H1 (cell line): Measurements from ENCODE around the gene TMEM35A. TPM values are rescaled to one million over a fixed set of nuclear protein-coding genes. Genes with fewer than 3 reads are reported as not detected.

Experiments
- CTCF ChIA-PET: fragments of 300-600 bp; sonication (Branson Sonifier 250); formaldehyde crosslinking; loops from one replicate; lab custom pipeline; 2021; ENCODE audit not compliant: partially characterized antibody; lab: Charles Lee
- POLR2A ChIA-PET: fragments of 300-600 bp; sonication (Branson Sonifier 250); formaldehyde crosslinking; loops from one replicate; lab custom pipeline; 2021; ENCODE audit warnings: inconsistent platforms; ENCODE audit not compliant: partially characterized antibody; lab: Charles Lee
- DNase-seq, 2 experiments: peaks; one replicate each; pipeline versions ENCODE4 v3.0.0 to v3.0.0-alpha.2; 2010 to 2022; ENCODE audit warnings: low spot score in 2 of 2, low read depth in 1 of 2, mixed read lengths in 1 of 2
- FAIRE-seq: peaks from 2 replicates; lab custom pipeline; 2011; peaks lifted over from hg19 to GRCh38; lab: Jason Lieb, UNC
- H2AFZ ChIP-seq: 2 replicates; pipeline ENCODE4 v1.8.1; 2012; ENCODE audit warnings: low read length, inconsistent platforms
- H2AK5ac ChIP-seq: 2 replicates; pipeline ENCODE4 v1.6.1; 2013; ENCODE audit warnings: low read depth, low read length
- H2BK120ac ChIP-seq: replicated peaks from 2 replicates; pipeline ENCODE3; 2013; ENCODE audit warnings: low read depth, low read length, inconsistent platforms
- H2BK12ac ChIP-seq: 2 replicates; pipeline ENCODE4 v1.6.1; 2013; ENCODE audit warnings: low read depth, low read length
- H2BK15ac ChIP-seq: 2 replicates; pipeline ENCODE4 v1.6.1; 2013; ENCODE audit warnings: low read length
- H2BK20ac ChIP-seq: 2 replicates; pipeline ENCODE4 v1.6.1; 2013; ENCODE audit warnings: low read length
- H2BK5ac ChIP-seq: 2 replicates; pipeline ENCODE4 v1.6.1; 2013; ENCODE audit warnings: low read depth, low read length
- H3K14ac ChIP-seq: 2 replicates; pipeline ENCODE4 v1.6.1; 2013; ENCODE audit warnings: inconsistent platforms; ENCODE audit not compliant: insufficient read length
- H3K18ac ChIP-seq: 2 replicates; pipeline ENCODE4 v1.6.1; 2013; ENCODE audit warnings: low read length; ENCODE audit errors: extremely low read depth
- H3K23ac ChIP-seq: 2 replicates; pipeline ENCODE4 v1.6.1; 2013; ENCODE audit warnings: inconsistent platforms; ENCODE audit not compliant: insufficient read length
- H3K23me2 ChIP-seq: 2 replicates; pipeline ENCODE4 v1.6.1; 2013; ENCODE audit warnings: low read depth, low read length
- H3K27ac ChIP-seq: 2 replicates; pipeline ENCODE4 v1.6.1; 2011; ENCODE audit warnings: low read depth, low read length, inconsistent platforms
- H3K27me3 ChIP-seq, 4 experiments: replicated peaks in 1 of 4; 1 replicate in 1 of 4; 2 replicates in 3 of 4; pipeline versions ENCODE4 v1.6.1 to v1.8.1; 2011 to 2013; ENCODE audit warnings: low read length in 3 of 4, mild to moderate bottlenecking in 3 of 4, inconsistent platforms in 2 of 4, mixed read lengths in 2 of 4, moderate library complexity in 1 of 4; ENCODE audit not compliant: control insufficient read depth in 3 of 4, insufficient read depth in 3 of 4; ENCODE audit errors: extremely low read depth in 1 of 4
- H3K36me3 ChIP-seq, 4 experiments: 2 replicates each; pipeline versions ENCODE4 v1.6.1 to v1.8.1; 2011 to 2013; ENCODE audit warnings: mild to moderate bottlenecking in 4 of 4, low read length in 3 of 4, moderate library complexity in 2 of 4, control low read depth in 1 of 4, inconsistent platforms in 1 of 4; ENCODE audit not compliant: insufficient read depth in 4 of 4, control insufficient read depth in 2 of 4
- H3K4ac ChIP-seq: replicated peaks from 2 replicates; pipeline ENCODE3; 2013; ENCODE audit warnings: low read length, low read depth, mixed read lengths, inconsistent platforms; ENCODE audit not compliant: insufficient read length
- H3K4me1 ChIP-seq, 4 experiments: replicated peaks in 1 of 4; 1 replicate in 1 of 4; 2 replicates in 3 of 4; pipeline versions ENCODE4 v1.6.1 to v1.8.1; 2011 to 2013; ENCODE audit warnings: low read length in 3 of 4, inconsistent platforms in 2 of 4, mixed read lengths in 1 of 4; ENCODE audit not compliant: insufficient read depth in 4 of 4, control insufficient read depth in 3 of 4
- H3K4me2 ChIP-seq, 2 experiments: 2 replicates each; pipeline versions ENCODE4 v1.6.1 to v1.8.1; 2011 to 2013; ENCODE audit warnings: low read depth in 2 of 2, low read length in 2 of 2, control low read depth in 1 of 2, inconsistent platforms in 1 of 2, mild to moderate bottlenecking in 1 of 2; ENCODE audit not compliant: insufficient read depth in 1 of 2
- H3K4me3 ChIP-seq, 4 experiments: fragments of 200-600, 300-600 bp in 1 of 4; sonication (generic), shearing (Covaris generic), sonication (Bioruptor Twin) in 1 of 4; 2 replicates each; pipeline versions ENCODE4 v1.5.1 to v1.8.1; 2011 to 2016; ENCODE audit warnings: low read length in 4 of 4, low read depth in 3 of 4, control low read depth in 2 of 4, inconsistent platforms in 2 of 4, mild to moderate bottlenecking in 2 of 4, mixed read lengths in 1 of 4, moderate library complexity in 1 of 4; ENCODE audit not compliant: insufficient read depth in 2 of 4; ENCODE audit errors: extremely low read depth in 1 of 4
- H3K56ac ChIP-seq: replicated peaks from 2 replicates; pipeline ENCODE3; 2013; ENCODE audit warnings: low read depth, mild to moderate bottlenecking, mixed read lengths, low read length, inconsistent platforms; ENCODE audit not compliant: insufficient read length
- H3K79me1 ChIP-seq: 2 replicates; pipeline ENCODE4 v1.6.1; 2013; ENCODE audit warnings: low read depth, low read length, control low read depth
- H3K79me2 ChIP-seq, 2 experiments: 2 replicates each; pipeline versions ENCODE4 v1.6.1 to v1.8.1; 2012 to 2013; ENCODE audit warnings: low read length in 2 of 2, mild to moderate bottlenecking in 2 of 2, inconsistent platforms in 1 of 2; ENCODE audit not compliant: insufficient read depth in 2 of 2, control insufficient read depth in 1 of 2
- H3K9ac ChIP-seq, 4 experiments: replicated peaks in 1 of 4; 1 replicate in 1 of 4; 2 replicates in 3 of 4; pipeline versions ENCODE4 v1.6.1 to v1.8.1; 2011 to 2013; ENCODE audit warnings: low read depth in 3 of 4, low read length in 3 of 4, control low read depth in 2 of 4, mild to moderate bottlenecking in 2 of 4, moderate library complexity in 2 of 4, inconsistent platforms in 1 of 4; ENCODE audit errors: extremely low read depth in 1 of 4
- H3K9me3 ChIP-seq, 2 experiments: 2 replicates each; pipeline versions ENCODE4 v1.6.1 to v1.8.1; 2012 to 2013; ENCODE audit warnings: mild to moderate bottlenecking in 2 of 2, moderate library complexity in 2 of 2, control low read depth in 1 of 2, inconsistent platforms in 1 of 2, low read depth in 1 of 2, low read length in 1 of 2, mixed read lengths in 1 of 2; ENCODE audit not compliant: insufficient read depth in 2 of 2
- H4K20me1 ChIP-seq, 2 experiments: replicated peaks in 1 of 2; 2 replicates each; pipeline versions ENCODE3 to v1.8.1; 2011 to 2013; ENCODE audit warnings: inconsistent platforms in 2 of 2, low read length in 2 of 2, mild to moderate bottlenecking in 1 of 2; ENCODE audit not compliant: insufficient read depth in 2 of 2, control insufficient read depth in 1 of 2
- H4K5ac ChIP-seq: 2 replicates; pipeline ENCODE4 v1.6.1; 2013; ENCODE audit warnings: low read length, low read depth, mixed read lengths, inconsistent platforms; ENCODE audit not compliant: insufficient read length
- H4K8ac ChIP-seq: 2 replicates; pipeline ENCODE4 v1.8.0; 2013; ENCODE audit warnings: mild to moderate bottlenecking, moderate library complexity, low read length, inconsistent platforms; ENCODE audit not compliant: insufficient read depth; ENCODE audit errors: extremely low read depth
- H4K91ac ChIP-seq: replicated peaks from 2 replicates; pipeline ENCODE3; 2013; ENCODE audit warnings: low read length, mixed read lengths, inconsistent platforms; ENCODE audit not compliant: insufficient read length
- BACH1 ChIP-seq: IDR thresholded peaks from 2 replicates; pipeline ENCODE4 v1.6.1; 2012; ENCODE audit warnings: low read length, improper control_type of control experiment
- BCL11A ChIP-seq, 2 experiments: IDR thresholded peaks; one replicate each; pipeline ENCODE4 v1.6.1; 2011; ENCODE audit warnings: low read depth in 2 of 2, low read length in 2 of 2, mild to moderate bottlenecking in 2 of 2
- CBX5 ChIP-seq: fragments of 300-800, 300-1000 bp; sonication (generic); IDR thresholded peaks from 2 replicates; pipeline ENCODE4 v1.7.1; 2016; ENCODE audit warnings: antibody characterized with exemption, low read length, low read depth
- JUND ChIP-seq: IDR thresholded peaks from 2 replicates; pipeline ENCODE4 v1.6.1; 2011; ENCODE audit warnings: mild to moderate bottlenecking, improper control_type of control experiment, low read length
- NANOG ChIP-seq: IDR thresholded peaks from 2 replicates; pipeline ENCODE4 v1.6.1; 2011; ENCODE audit warnings: low read length, low read depth, mild to moderate bottlenecking, inconsistent platforms; ENCODE audit not compliant: insufficient read depth, poor library complexity, severe bottlenecking
- POLR2A ChIP-seq, 2 experiments: IDR thresholded peaks; 1 replicate in 1 of 2; 2 replicates in 1 of 2; pipeline ENCODE4 v1.6.1; 2011; ENCODE audit warnings: low read depth in 2 of 2, low read length in 2 of 2, mild to moderate bottlenecking in 2 of 2; ENCODE audit errors: control extremely low read depth in 1 of 2
- RBBP5 ChIP-seq: IDR thresholded peaks from 2 replicates; pipeline ENCODE4 v1.7.1; 2012; ENCODE audit warnings: low read depth, mild to moderate bottlenecking, inconsistent platforms, low read length, moderate library complexity, borderline replicate concordance
- SP1 ChIP-seq: IDR thresholded peaks from 2 replicates; pipeline ENCODE4 v1.6.1; 2011; ENCODE audit warnings: low read depth, low read length
- TAF1 ChIP-seq: IDR thresholded peaks from 2 replicates; pipeline ENCODE4 v1.6.1; 2011; ENCODE audit warnings: mild to moderate bottlenecking, low read depth, low read length
- TEAD4 ChIP-seq: IDR thresholded peaks from 2 replicates; pipeline ENCODE4 v1.6.1; 2012; ENCODE audit warnings: low read depth, low read length, inconsistent platforms, mixed read lengths
- ZNF274 ChIP-seq: IDR thresholded peaks from 2 replicates; pipeline ENCODE4 v1.7.0; 2012; ENCODE audit warnings: low read length, borderline replicate concordance; ENCODE audit errors: extremely low read depth
- WGBS, 2 experiments: shearing (Covaris generic) in 1 of 2; methylation state at CpG; one replicate each; pipeline versions ENCODE4 v1.1.6 to v1.1.7; 2013 to 2015; ENCODE audit warnings: low lambda C conversion rate in 2 of 2, mixed read lengths in 2 of 2, inconsistent platforms in 1 of 2, low coverage in 1 of 2, missing lambda C conversion rate in 1 of 2; ENCODE audit not compliant: insufficient replicate concordance in 2 of 2, insufficient coverage in 1 of 2, insufficient read length in 1 of 2; ENCODE audit errors: extremely low coverage in 1 of 2, missing lambda C conversion rate in 1 of 2; 5-methylcytosine and 5-hydroxymethylcytosine counted together
- polyA plus RNA-seq, 7 experiments: library from polyadenylated mRNA; depleted of rRNA in 3 of 7; stranded (reverse) in 5 of 7; unstranded in 2 of 7; fragments of >200 nt in 5 of 7; fragments of 200-250 nt in 2 of 7; gene quantifications; 1 replicate in 5 of 7; 2 replicates in 1 of 7; 4 replicates in 1 of 7; pipeline versions ENCODE4 v1.2.1 to v1.2.3, GENCODE V29; 2011 to 2013; ENCODE audit warnings: missing spikeins in 2 of 7, mixed read lengths in 2 of 7
- total RNA-seq: library from RNA; stranded (reverse); fragmentation: NEBNext Ultra II Directional; extraction: Animal tissue kit (Norgen Biotek cat#: 25700); gene quantifications from 2 replicates; pipeline ENCODE4 v1.2.1, GENCODE V29; 2021

Gene TMEM35A
- total and polyA plus RNA-seq, 2 of the 8 experiments (the other 6 are each of a cell fraction or from before 2014, with no cell fraction given): 5.5 to 5.8 TPM

DNA sequence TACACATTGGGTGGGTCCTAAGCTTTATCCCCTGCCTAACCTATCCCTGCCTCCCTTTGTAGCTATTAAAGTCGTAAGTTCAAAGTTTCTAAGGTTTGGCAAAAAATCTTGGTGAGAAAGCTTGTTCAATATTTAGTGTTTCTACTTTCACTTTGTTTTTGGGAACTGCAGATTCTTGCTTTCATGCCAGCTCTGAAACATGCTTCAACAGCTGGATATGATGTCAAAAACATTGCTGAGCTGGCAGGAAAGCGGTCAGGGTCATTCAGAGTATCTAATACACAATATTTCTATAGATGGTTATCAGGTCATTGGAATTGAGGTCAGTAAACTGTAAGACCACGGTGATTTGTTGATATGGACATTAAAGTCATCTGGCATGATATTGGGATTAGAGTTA, 39.0 kb downstream of the TMEM35A start:
- Histone ChIP-seq H4K5ac (no peak overlapping the region), H2BK5ac (no peak overlapping the region), H3K23ac (no peak overlapping the region), H3K18ac (no peak overlapping the region), H3K14ac (no peak overlapping the region), H3K4me2 (no peak overlapping the region), H3K4me1 (no peaks in the 10 kb centered on the region), H2BK20ac (no peak overlapping the region), H3K9ac (no peak overlapping the region), H2BK15ac (no peak overlapping the region), H2BK12ac (no peak overlapping the region), H3K79me2 (no peaks in the 10 kb centered on the region), H4K91ac (no peak overlapping the region), H3K27me3 (no peaks in the 10 kb centered on the region), H3K56ac (no peak overlapping the region), H3K23me2 (no peaks in the 10 kb centered on the region), H3K4me3 (no peak overlapping the region), H4K20me1 (no peaks in the 10 kb centered on the region), H2BK120ac (no peak overlapping the region), H3K4ac (no peak overlapping the region), H3K9me3 (no peaks in the 10 kb centered on the region), H4K8ac (no peak overlapping the region), H2AK5ac (no peak overlapping the region), H2AFZ (no peak overlapping the region), H3K27ac (no peak overlapping the region), H3K36me3 (peaks cover 0 to 26% (median 1%) of the 10 kb centered on the region in 4 experiments; a peak in 3 of 8 replicates), H3K79me1 (no peaks in the 10 kb centered on the region)
- CTCF ChIA-PET: no interaction called here
- 90% methylated on average over 3 of the region's 3 CpGs; no CpG with 5 or more reads in 1 of the 2 experiments for WGBS, 2 experiments
- DNase-seq (no peak), FAIRE-seq (no peak)
- POLR2A ChIA-PET: no interaction called here
- TF ChIP-seq BACH1 (no peak), TAF1 (no peak), TEAD4 (no peak), SP1 (no peak), BCL11A (IDR thresholded peaks at IDR 0.05; ENCODE audit: low read depth in 2 of 2, low read length in 2 of 2) (no peak), NANOG (no peak), RBBP5 (no peak), CBX5 (no peak), JUND (no peak), ZNF274 (no peak), POLR2A (IDR thresholded peaks at IDR 0.05; ENCODE audit: control extremely low read depth in 1 of 2, low read depth in 2 of 2, low read length in 2 of 2) (no peak)
